HG03196 (cell line): ENCODE measurements around the gene RELT.

Source experiments
- ATAC-seq: cut with Tn5 transposase; IDR thresholded peaks from one replicate; pipeline ENCODE4 v1.9.1; 2021; ENCODE audit not compliant: unreplicated experiment

The RELT gene

GRCh38 chr11:73376160-73376802, at the start of gene RELT:
RELT (plus strand) TSS chr11:73376399; CDS start chr11:73389137, 12,738 bp downstream.
- peak; percentile 68 for ATAC-seq

GRCh38 chr11:73326929-73327811, 49.0 kb upstream of the RELT start:
- no peak for ATAC-seq

GRCh38 chr11:73327812-73328364, 48.3 kb upstream of the RELT start:
- no peak for ATAC-seq

GRCh38 chr11:73330569-73331093, 45.6 kb upstream of the RELT start:
- ATAC-seq, result no peak

- no peak for ATAC-seq
Measured at GRCh38 chr11:73331138-73331916, 44.9 kb upstream of the RELT start.

- no peak for ATAC-seq
Measured at GRCh38 chr11:73333173-73333572, 43.0 kb upstream of the RELT start.

GRCh38 chr11:73333640-73334383, 42.4 kb upstream of the RELT start:
- no peak for ATAC-seq

GRCh38 chr11:73334384-73335203, 41.6 kb upstream of the RELT start:
- no peak for ATAC-seq

- no peak for ATAC-seq
Measured at GRCh38 chr11:73335204-73335923, 40.8 kb upstream of the RELT start.

GRCh38 chr11:73337846-73338245, 38.4 kb upstream of the RELT start:
- no peak for ATAC-seq

GRCh38 chr11:73338279-73338678, 37.9 kb upstream of the RELT start:
- ATAC-seq, result no peak

GRCh38 chr11:73340164-73340563, 36.0 kb upstream of the RELT start:
- no peak for ATAC-seq

- ATAC-seq, result no peak
Measured at GRCh38 chr11:73342633-73343032, 33.6 kb upstream of the RELT start.

- ATAC-seq, result no peak
Measured at GRCh38 chr11:73343076-73343873, 32.9 kb upstream of the RELT start.

- no peak for ATAC-seq
Measured at GRCh38 chr11:73344191-73344607, 32.0 kb upstream of the RELT start.

- ATAC-seq, result no peak
Measured at GRCh38 chr11:73345481-73346160, 30.6 kb upstream of the RELT start.

GRCh38 chr11:73346186-73346935, 29.8 kb upstream of the RELT start:
- no peak for ATAC-seq
